ENCODE measurements around the gene PCDH10.

PCDH10 gene

GRCh38 chr4:133148690-133149363 is at the start of gene PCDH10:
PCDH10 (plus strand) TSS chr4:133149294; CDS start chr4:133150141, 847 bp downstream.
- peak; percentile 65 for DNase-seq

GRCh38 chr4:133102043-133102442 is 47.1 kb upstream of the PCDH10 start:
- no peak for DNase-seq

- DNase-seq: no peak
Observed at GRCh38 chr4:133102612-133103409, 46.3 kb upstream of the PCDH10 start.

- no peak for DNase-seq
Observed at GRCh38 chr4:133112641-133113040, 36.5 kb upstream of the PCDH10 start.

DNA sequence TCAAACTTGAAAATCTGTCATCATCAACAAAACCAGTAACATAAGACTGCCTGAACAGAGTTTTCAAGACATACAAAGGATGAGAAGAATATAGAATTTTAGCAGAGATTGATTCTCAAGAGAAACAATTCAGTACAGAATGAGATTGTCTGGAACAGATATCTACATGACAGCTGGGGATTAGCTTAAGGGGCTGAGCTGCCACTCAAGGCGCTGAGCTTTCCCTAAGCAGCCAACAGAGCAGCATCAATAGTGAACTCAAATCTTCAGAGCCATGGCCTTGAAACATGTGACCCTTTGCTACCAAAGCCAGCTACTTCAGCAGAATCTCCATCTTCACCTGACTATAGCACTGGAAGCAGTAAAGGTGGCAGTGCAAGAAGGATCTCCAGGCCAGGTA is 24.3 kb upstream of the PCDH10 start:
- no peak for DNase-seq

- no peak for DNase-seq
Observed at GRCh38 chr4:133127500-133127899, 21.6 kb upstream of the PCDH10 start.

GRCh38 chr4:133129237-133129636 is 19.9 kb upstream of the PCDH10 start:
- no peak for DNase-seq

DNA sequence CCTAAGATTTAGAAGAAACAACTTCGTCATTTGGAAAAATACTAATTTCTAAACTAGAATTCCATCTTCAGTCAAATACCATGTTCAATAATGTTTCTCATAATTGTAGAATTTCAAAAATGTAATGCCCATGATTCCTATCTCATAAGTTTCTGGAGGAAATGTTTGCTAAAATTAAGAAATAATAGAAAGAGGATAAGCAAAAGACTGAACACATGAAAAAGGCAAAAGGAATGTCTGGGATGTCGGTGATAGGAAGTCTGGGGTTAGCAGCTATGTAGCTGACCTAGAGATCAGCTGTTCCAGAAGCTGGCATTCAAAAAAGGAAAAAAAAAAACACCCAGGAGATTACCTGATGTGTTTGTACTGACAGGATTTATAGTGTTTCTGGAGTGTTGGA is 18.9 kb upstream of the PCDH10 start:
- no peak for DNase-seq

DNA sequence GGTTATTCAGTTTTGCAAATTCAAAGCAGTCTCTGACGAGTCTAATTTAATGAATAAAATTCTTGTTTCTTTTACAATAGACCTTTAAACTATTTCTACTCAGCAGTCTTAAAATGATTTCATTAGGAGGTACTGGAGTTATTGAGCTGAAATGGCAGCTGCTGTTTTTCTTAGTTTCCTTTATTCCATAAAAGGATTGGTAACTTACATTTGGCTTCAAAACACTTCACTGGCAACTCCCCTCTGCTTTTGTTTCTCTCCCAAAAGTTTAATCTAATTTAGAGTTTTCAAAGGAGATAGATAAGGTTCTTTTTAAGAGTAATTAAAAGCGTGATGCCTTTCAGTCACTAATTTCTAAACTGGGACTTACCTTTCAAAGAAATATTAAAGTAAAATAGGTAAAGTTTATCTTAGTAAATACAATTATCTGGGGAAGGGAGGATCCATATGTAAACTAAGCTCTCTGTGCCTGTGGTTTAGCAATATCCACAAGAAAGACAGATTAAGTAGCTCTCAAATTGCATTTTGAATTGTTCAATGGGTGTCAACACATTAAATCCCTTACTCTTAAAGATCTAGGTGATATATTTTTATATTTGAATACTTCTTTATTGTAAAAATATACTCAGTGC is 17.1 kb upstream of the PCDH10 start:
- DNase-seq: no peak

GRCh38 chr4:133136833-133137232 is 12.3 kb upstream of the PCDH10 start:
- no peak for DNase-seq

GRCh38 chr4:133137571-133137970 is 11.5 kb upstream of the PCDH10 start:
- no peak for DNase-seq

- DNase-seq: no peak
Observed at GRCh38 chr4:133143775-133144430, 5.2 kb upstream of the PCDH10 start.

DNA sequence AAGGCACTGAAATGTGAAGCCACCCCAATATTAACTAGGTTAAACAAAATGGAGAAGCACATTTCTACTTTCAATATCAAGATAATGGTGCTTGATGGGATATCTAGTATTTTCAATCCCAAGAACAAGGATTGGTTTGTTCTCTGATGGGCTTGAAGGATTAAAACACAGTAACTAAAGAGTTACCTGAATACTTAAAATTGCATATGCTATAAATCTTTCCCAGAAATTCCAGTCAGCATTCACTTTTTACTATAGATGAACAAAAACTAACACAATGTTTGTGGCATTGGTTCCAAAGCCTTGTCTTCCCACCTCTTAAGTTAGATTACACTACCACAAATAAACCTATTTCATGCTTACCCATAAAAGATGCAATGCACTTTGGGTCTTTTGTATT is 3.9 kb upstream of the PCDH10 start:
- no peak for DNase-seq

DNA sequence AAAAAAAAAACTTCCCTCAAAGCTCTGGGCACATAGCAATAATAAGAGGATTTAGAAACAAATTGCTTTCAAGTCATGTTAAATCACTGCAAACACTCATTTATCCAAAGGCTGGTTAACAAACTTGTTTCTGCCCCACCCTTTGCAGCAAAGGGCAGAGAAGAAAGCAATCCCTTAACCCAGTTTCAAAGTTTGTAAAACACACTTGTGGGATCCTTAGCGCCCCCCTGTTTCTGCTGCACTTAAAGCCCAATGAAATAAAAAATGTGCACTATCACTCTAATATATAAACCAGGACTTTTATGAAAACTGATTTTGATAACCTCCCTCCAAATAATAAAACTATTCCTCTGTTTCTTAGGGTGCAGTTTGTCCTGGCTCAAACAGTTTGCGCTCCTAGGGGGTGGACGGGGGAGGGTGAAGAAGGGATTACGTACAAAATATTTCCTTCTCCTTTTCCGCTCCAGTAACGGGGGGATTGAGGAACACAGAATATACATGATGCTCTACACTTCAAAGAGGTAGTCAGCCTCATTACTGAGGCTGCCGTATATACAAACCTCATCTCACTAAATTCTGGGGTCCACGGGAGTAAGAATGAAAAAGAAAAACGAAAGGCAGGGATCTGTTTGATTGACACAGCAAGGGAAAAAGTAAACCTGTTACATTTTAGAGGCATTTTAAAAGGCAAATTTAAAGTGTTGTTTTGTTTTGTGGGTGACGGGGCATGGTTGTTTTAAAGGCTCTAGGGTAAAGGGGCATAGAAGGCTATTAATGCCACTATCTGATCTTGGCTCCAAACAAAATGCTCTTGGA is 3.1 kb upstream of the PCDH10 start:
- DNase-seq: no peak

DNA sequence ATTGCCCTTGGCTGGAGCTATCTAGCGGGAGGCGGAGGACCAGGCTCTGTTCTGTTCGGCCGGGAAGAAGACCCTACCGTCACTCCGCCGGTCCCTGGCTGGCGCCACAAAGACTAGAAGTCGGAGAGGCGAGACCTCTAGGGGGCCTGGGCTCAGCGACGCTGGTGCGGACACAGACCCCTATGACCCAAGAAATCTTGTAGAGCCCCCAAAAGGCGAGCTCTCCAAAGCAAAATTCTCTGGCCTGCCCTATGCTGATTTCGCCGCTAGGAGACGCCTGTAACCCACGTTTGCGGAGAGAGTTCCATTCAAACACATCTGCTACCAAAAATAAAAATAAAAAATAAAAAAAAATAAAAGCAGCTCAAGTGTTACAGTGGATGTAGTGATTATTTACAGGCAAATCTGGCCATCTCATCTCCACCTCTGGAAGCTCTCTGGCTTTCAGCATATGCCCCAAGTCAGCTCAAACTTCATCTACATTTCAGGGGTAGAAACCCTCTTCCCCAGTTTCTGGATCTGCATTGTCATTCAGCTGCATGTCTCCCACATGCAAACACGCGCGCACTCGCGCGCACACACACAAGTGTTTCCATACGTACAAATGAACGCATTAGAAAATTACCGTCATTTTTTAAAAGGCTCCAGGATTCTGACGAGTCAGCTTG is 2.4 kb upstream of the PCDH10 start:
- no peak for DNase-seq

DNA sequence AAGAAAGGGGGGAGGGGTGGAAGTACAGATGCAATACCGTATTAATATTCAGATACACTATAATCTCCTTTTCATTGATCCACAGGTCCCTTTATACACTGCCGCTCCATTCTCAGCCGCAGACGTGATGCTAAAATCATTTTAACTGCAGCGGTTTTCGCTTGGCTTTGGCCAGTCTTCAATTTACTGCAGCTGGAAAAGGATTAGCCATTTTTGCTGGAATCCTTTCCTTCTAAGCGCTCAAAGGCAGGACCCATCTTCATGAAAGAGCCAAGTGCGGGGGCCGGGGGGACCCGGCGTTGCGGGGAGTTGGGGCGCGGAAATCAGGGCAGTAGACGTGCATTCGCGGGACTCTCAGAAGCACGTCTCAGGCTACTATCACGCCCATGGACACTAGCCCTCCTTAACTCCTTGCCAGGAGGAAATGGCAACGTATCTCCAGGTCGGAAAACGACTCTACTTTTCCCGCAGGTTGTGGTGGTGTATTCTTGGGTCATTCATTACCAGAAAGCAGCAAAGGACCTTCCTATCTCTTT is 1.7 kb upstream of the PCDH10 start:
- DNase-seq: no peak

GRCh38 chr4:133147921-133148689 is 989 bp upstream of the PCDH10 start:
- no peak for DNase-seq

DNA sequence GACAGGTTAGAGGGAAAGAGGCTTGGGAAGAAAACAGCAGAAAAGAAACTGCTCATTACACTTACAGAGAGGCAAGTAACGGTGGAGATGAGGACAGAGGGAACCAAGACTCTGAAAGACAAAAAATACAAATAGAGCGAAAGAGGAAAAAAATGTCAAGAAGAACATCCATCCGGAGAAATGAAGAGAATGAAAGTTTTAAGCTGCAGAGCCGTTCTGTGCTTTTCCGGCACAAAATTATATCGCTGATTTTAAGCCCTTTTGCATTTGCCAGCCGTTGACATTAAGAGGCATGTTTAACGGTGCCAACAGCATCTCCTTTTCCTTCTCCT is 236 bp downstream of the PCDH10 start:
- DNase-seq: no peak

DNA sequence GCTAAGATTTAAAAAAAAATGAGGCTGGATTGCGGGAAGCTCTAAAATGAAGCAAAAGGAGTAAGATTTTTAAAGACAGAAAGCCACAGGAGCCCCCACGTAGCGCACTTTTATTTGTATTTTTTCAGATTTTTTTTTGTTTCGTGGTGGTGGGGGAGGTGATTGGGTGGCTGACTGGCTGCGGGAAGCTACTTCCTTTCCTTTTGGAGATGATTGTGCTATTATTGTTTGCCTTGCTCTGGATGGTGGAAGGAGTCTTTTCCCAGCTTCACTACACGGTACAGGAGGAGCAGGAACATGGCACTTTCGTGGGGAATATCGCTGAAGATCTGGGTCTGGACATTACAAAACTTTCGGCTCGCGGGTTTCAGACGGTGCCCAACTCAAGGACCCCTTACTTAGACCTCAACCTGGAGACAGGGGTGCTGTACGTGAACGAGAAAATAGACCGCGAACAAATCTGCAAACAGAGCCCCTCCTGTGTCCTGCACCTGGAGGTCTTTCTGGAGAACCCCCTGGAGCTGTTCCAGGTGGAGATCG is 908 bp downstream of the PCDH10 start:
- no peak for DNase-seq

DNA sequence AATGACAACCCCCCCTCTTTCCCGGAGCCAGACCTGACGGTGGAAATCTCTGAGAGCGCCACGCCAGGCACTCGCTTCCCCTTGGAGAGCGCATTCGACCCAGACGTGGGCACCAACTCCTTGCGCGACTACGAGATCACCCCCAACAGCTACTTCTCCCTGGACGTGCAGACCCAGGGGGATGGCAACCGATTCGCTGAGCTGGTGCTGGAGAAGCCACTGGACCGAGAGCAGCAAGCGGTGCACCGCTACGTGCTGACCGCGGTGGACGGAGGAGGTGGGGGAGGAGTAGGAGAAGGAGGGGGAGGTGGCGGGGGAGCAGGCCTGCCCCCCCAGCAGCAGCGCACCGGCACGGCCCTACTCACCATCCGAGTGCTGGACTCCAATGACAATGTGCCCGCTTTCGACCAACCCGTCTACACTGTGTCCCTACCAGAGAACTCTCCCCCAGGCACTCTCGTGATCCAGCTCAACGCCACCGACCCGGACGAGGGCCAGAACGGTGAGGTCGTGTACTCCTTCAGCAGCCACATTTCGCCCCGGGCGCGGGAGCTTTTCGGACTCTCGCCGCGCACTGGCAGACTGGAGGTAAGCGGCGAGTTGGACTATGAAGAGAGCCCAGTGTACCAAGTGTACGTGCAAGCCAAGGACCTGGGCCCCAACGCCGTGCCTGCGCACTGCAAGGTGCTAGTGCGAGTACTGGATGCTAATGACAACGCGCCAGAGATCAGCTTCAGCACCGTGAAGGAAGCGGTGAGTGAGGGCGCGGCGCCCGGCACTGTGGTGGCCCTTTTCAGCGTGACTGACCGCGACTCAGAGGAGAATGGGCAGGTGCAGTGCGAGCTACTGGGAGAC is 1.6 kb downstream of the PCDH10 start:
- peak; percentile 2 for DNase-seq
